ENCODE measurements around the gene TEF. TPM values are rescaled to one million over a fixed set of nuclear protein-coding genes. Genes with fewer than 3 reads are reported as not detected.

The TEF gene
- total RNA-seq, 1 donor: 8.6 TPM

- no peak for DNase-seq (ENCODE audit: low read depth)
- TF ChIP-seq CTCF (IDR thresholded peaks at IDR 0.05; ENCODE audit: insufficient read depth, low read depth, low read length): no peak
- H3K4me3 ChIP-seq (ENCODE audit: low read depth, low read length): no peak overlapping the region
These were observed 15.3 kb upstream of the TEF start for GRCh38 chr22:41366323-41367029.

DNA sequence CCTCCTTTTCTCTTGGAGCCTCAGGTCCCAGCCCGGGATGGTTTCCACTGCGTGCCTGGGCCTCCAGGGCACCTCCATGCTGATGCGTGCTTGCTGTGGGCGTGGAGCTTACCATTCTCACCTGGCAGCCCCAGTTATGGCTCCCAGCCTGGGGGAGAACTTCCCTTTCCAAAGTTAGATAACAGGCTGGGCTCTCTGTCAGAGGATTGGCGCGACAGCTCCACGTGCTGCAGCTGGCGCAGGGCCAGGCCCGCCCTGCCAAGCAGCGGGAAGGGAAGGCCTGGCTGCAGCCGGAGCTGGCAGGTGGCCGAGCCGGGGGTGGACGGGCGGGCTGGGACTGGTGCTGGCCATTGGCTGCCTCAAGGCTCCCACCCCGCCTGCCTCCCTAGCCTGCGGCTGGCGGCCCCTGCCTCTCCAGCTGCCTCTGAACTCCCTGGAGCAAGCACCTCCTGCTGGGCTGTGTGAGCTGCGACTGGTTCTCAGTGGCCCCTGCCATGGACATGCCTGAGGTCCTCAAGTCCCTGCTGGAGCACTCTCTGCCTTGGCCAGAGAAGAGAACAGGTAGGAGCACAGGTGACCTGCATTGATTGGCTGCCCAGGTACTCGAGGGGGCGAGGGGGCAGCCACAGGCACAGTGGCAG is 14.6 kb upstream of the TEF start:
- TF ChIP-seq CTCF (IDR thresholded peaks at IDR 0.05; ENCODE audit: insufficient read depth, low read depth, low read length): peak; percentile 48
- peak; percentile 94 for DNase-seq (ENCODE audit: low read depth)
- H3K4me3 ChIP-seq (ENCODE audit: low read depth, low read length): peak overlapping the region; percentile 33

- H3K4me3 ChIP-seq (ENCODE audit: low read depth, low read length): peak overlapping the region; percentile 33
- no peak for TF ChIP-seq CTCF (IDR thresholded peaks at IDR 0.05; ENCODE audit: insufficient read depth, low read depth, low read length)
- peak; percentile 33 for DNase-seq (ENCODE audit: low read depth)
These were observed 13.8 kb upstream of the TEF start for GRCh38 chr22:41367680-41368542.

- no peak overlapping the region for H3K4me3 ChIP-seq (ENCODE audit: low read depth, low read length)
- no peak for DNase-seq (ENCODE audit: low read depth)
- no peak for TF ChIP-seq CTCF (IDR thresholded peaks at IDR 0.05; ENCODE audit: insufficient read depth, low read depth, low read length)
These were observed 13.0 kb upstream of the TEF start for GRCh38 chr22:41368543-41369423.

DNA sequence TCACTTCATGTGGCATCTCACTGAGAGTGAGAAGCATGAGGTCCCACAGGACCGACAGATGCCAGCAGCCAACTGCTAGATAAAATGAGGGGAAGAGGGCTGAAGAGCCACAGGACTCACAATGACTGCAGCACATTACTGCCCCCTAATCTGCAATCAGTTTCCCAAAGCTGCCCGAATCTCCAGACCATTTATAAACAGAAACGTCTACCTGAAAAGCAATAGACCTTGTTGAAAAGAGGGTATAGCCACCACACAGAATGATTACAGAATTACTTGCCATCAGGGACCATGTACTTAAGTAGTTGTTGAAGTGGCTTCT is 12.4 kb upstream of the TEF start:
- no peak overlapping the region for H3K4me3 ChIP-seq (ENCODE audit: low read depth, low read length)
- DNase-seq (ENCODE audit: low read depth): no peak
- no peak for TF ChIP-seq CTCF (IDR thresholded peaks at IDR 0.05; ENCODE audit: insufficient read depth, low read depth, low read length)

GRCh38 chr22:41369837-41370236 is 11.9 kb upstream of the TEF start:
- no peak overlapping the region for H3K4me3 ChIP-seq (ENCODE audit: low read depth, low read length)
- no peak for DNase-seq (ENCODE audit: low read depth)
- no peak for TF ChIP-seq CTCF (IDR thresholded peaks at IDR 0.05; ENCODE audit: insufficient read depth, low read depth, low read length)
